ENCODE measurements around the gene DNAJC5. TPM values are rescaled to one million over a fixed set of nuclear protein-coding genes. Genes with fewer than 3 reads are reported as not detected.

The DNAJC5 gene
- total and polyA plus RNA-seq, 2 of the 8 experiments (the other 6 are each of a cell fraction or from before 2014, with no cell fraction given), result 19.2 to 31.2 TPM

DNA sequence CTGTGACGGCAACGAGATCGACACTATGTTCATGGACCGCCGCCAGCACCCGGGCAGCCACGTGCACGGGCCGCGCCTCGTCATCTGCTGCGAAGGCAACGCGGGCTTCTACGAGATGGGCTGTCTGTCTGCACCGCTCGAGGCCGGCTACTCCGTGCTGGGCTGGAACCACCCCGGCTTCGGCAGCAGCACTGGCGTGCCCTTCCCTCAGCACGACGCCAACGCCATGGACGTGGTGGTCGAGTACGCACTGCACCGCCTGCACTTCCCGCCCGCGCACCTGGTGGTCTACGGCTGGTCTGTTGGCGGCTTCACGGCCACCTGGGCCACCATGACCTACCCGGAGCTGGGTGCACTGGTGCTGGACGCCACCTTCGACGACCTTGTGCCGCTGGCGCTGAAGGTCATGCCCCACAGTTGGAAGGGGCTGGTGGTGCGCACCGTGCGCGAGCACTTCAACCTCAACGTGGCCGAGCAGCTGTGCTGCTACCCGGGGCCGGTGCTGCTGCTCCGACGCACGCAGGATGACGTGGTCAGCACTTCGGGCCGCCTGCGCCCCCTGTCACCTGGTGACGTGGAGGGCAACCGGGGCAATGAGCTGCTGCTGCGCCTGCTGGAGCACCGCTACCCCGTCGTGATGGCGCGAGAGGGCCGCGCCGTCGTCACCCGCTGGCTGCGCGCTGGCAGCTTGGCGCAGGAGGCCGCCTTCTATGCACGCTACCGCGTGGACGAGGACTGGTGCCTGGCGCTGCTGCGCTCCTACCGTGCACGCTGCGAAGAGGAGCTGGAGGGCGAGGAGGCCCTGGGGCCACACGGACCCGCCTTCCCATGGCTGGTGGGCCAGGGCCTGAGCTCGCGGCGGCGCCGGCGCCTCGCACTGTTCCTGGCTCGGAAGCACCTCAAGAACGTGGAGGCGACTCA lies 32.7 kb upstream of the DNAJC5 start:
- TF ChIP-seq JUND (IDR thresholded peaks at IDR 0.05; ENCODE audit: low read length) (no peak), CHD1 (IDR thresholded peaks at IDR 0.05; ENCODE audit: low read depth, low read length) (no peak), SUZ12 (IDR thresholded peaks at IDR 0.05; ENCODE audit: low read length) (no peak), GABPA (IDR thresholded peaks at IDR 0.05; ENCODE audit: borderline replicate concordance, insufficient read depth, low read length) (0 out of 2 replicates have a peak, but pooled peaks have one; percentile 17), TAF1 (IDR thresholded peaks at IDR 0.05; ENCODE audit: low read depth, low read length) (no peak), POLR2AphosphoS5 (IDR thresholded peaks at IDR 0.05; ENCODE audit: low read depth, low read length) (no peak)
- no peaks in the 10 kb centered on the region for H3K9me3 ChIP-seq (ENCODE audit: insufficient read depth in 2 of 2, low read depth in 1 of 2, low read length in 1 of 2)
- H3K79me2 ChIP-seq (ENCODE audit: control insufficient read depth in 1 of 2, insufficient read depth in 2 of 2, low read length in 2 of 2), result peaks cover 0 to 25% of the 10 kb centered on the region in 2 experiments; a peak in 2 of 4 replicates
- DNase-seq (ENCODE audit: low read depth in 1 of 2, low spot score in 2 of 2) (no peak), FAIRE-seq (no peak)
- no peak overlapping the region for H4K5ac ChIP-seq (ENCODE audit: insufficient read length, low read depth, low read length)
- no peak overlapping the region for H2BK120ac ChIP-seq (replicated peaks; ENCODE audit: low read depth, low read length)
- H3K4me2 ChIP-seq (ENCODE audit: insufficient read depth in 1 of 2, low read depth in 2 of 2, low read length in 2 of 2), result no peak overlapping the region
- ChIA-PET POLR2A (ENCODE audit: partially characterized antibody) (interaction anchor here (0.6 to 5.9 kb wide), 4 partner anchors 10 to 38 kb away, joined by 3 to 52 read pairs (median 3); no protein-coding TSS in a partner anchor), CTCF (ENCODE audit: partially characterized antibody) (interaction anchor here (0.6 to 5.8 kb wide), 11 partner anchors 15 to 152 kb away, joined by 3 to 59 read pairs (median 3); no protein-coding TSS in a partner anchor)
- no peak overlapping the region for H3K9ac ChIP-seq (replicated peaks in 1 of 4; ENCODE audit: extremely low read depth in 1 of 4, low read depth in 3 of 4, low read length in 3 of 4)
- H2BK5ac ChIP-seq (ENCODE audit: low read depth, low read length), result no peak overlapping the region
- peaks cover 0 to 17% (median 0%) of the 10 kb centered on the region in 4 experiments; a peak in 1 of 8 replicates for H3K36me3 ChIP-seq (ENCODE audit: control insufficient read depth in 2 of 4, insufficient read depth in 4 of 4, low read length in 3 of 4)
- WGBS, 2 experiments (ENCODE audit: extremely low coverage in 1 of 2, insufficient coverage in 1 of 2, insufficient read length in 1 of 2, insufficient replicate concordance in 2 of 2, low coverage in 1 of 2, low lambda C conversion rate in 2 of 2, missing lambda C conversion rate in 1 of 2), result 93% methylated on average over 86 of the region's 95 CpGs; no CpG with 5 or more reads in 1 of the 2 experiments
- H2BK15ac ChIP-seq (ENCODE audit: low read length), result no peak overlapping the region
- H3K27ac ChIP-seq (ENCODE audit: low read depth, low read length), result no peak overlapping the region
- H3K18ac ChIP-seq (ENCODE audit: extremely low read depth, low read length), result no peak overlapping the region
- H2BK20ac ChIP-seq (ENCODE audit: low read length), result no peak overlapping the region
- peaks cover 7 to 27% (median 25%) of the 10 kb centered on the region in 4 experiments for H3K4me1 ChIP-seq (replicated peaks in 1 of 4; ENCODE audit: control insufficient read depth in 3 of 4, insufficient read depth in 4 of 4, low read length in 3 of 4)
- peak overlapping the region; percentile 15; the same call in 1 of the 2 replicates for H4K8ac ChIP-seq (ENCODE audit: extremely low read depth, insufficient read depth, low read length)
- H3K27me3 ChIP-seq (replicated peaks in 1 of 4; ENCODE audit: control insufficient read depth in 3 of 4, extremely low read depth in 1 of 4, insufficient read depth in 3 of 4, low read length in 3 of 4), result no peaks in the 10 kb centered on the region
- no peak overlapping the region for H3K56ac ChIP-seq (replicated peaks; ENCODE audit: insufficient read length, low read depth, low read length)
- no peak overlapping the region for H2AFZ ChIP-seq (ENCODE audit: low read length)
- no peak overlapping the region for H3K4ac ChIP-seq (replicated peaks; ENCODE audit: insufficient read length, low read depth, low read length)
- H3K23ac ChIP-seq (ENCODE audit: insufficient read length), result no peak overlapping the region
- no peak overlapping the region for H2AK5ac ChIP-seq (ENCODE audit: low read depth, low read length)
- H4K91ac ChIP-seq (replicated peaks; ENCODE audit: insufficient read length, low read length), result peak overlapping the region; percentile 19
- H3K4me3 ChIP-seq (ENCODE audit: extremely low read depth in 1 of 4, insufficient read depth in 2 of 4, low read depth in 3 of 4, low read length in 4 of 4), result no peak overlapping the region
- H3K79me1 ChIP-seq (ENCODE audit: low read depth, low read length), result peaks cover 6% of the 10 kb centered on the region; the same call in 1 of the 2 replicates
- H3K14ac ChIP-seq (ENCODE audit: insufficient read length), result no peak overlapping the region
- peaks cover 6% of the 10 kb centered on the region; the same call in 1 of the 2 replicates for H3K23me2 ChIP-seq (ENCODE audit: low read depth, low read length)
- H2BK12ac ChIP-seq (ENCODE audit: low read depth, low read length), result no peak overlapping the region
- H4K20me1 ChIP-seq (replicated peaks in 1 of 2; ENCODE audit: control insufficient read depth in 1 of 2, insufficient read depth in 2 of 2, low read length in 2 of 2), result peaks cover 0 to 4% of the 10 kb centered on the region in 2 experiments

Measured in H1 (cell line).